SIG-M5 treated with dmso at 0.1 percent for 504 hours (cell line): ENCODE results near the gene BRINP2.

ENCODE experiments used
- DNase-seq: peaks from one replicate; lab custom pipeline; 2025; ENCODE audit not compliant: unreplicated experiment; lab: John Stamatoyannopoulos, UW

BRINP2 gene

DNA sequence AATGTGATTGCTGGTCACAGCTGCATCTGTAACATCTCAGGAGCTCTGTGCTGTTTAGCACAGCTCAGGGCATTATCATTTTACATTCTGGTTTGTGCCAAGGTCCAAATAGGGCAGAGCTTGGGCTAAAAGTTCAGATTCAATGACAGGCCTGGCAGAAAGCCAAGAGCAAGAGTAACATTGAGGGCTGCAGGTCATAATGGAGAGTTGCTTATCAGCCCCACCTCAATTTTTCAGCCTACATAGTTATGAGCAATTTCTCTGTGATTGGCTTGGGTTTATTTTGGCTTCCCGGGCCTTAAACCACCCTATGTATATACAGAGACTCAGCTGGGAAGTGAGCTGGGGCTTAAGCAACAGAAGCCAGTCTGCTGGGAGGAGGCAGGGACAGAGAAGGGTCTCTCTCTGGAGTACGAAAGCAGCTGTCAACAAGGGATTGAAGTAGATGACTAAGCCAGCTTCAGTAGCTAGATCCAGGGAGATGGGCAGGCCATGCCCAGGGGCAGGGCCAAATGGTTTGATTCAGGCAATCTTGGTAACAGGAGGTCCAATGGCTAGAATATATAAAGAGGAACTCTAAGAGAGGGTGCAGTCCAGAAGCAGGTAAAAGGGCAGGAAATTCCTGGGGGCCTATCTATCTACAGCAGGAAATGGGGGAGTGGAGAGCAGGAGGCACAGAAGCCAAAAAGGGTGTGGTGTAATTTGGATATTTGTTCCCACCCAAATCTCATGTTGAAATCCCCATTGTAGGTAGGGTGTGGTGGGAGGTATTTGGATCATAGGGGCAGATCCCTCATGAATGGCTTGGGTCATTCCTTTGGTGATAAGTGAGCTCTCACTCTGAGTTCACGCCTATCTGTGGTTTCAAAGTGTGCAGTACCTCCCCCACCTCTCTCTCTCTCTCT lies 49.0 kb downstream of the BRINP2 start:
- no peak for DNase-seq

DNA sequence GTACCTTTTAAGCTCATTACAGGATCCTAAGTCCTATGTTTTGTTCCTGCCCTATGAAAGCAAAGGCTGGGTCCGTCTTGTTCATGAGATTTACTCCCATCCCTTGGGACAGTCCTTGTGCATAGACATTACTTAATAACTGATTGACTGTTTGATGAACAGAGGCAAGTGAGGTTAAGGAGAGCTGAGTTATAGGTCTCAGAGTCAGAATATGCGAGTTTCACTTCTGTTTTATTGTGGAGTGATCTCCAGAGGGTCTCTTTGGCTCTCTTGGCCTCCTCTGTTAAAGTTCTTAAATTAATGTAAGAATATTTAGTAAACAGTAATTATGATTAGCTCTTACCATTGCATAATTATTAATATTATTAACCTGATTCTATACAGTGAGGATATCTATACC lies 52.6 kb downstream of the BRINP2 start:
- DNase-seq, result no peak

DNA sequence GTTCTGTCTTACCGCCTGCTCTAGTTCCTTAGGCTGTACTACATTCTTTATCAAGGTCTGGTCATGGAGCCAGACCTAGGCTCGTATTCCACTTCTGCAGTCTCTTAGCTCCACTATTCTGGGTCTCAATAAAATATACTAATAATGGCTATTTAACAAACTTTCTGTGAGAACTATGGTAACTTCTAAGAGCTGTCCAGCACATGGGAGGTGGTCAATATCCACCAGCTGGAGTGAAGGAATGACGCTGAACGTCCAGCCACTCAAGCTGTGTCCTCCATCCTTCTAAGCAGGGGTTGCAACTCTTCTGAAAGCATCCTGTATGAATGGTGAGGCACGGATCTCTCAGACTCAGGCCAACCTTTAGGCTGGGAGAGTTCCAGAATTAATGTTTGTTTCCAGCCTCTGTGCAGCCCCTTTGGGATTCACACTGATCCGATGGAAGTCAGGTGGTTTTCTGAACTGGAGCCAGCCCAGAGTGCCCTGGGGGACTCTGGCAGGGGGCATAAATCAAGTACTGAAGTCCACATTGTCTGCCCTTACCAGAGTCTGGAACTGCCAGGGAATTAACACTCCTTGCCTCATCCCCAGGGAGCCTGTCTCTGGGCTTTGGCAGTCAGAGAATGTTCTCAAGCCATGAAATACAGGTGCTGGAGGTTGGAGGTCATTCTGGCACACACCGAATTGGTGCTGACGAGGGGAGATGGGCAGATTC lies 57.4 kb downstream of the BRINP2 start:
- DNase-seq, result no peak

GRCh38 chr1:177228693-177229065 lies 57.9 kb downstream of the BRINP2 start:
- no peak for DNase-seq

GRCh38 chr1:177229781-177230180 lies 59.0 kb downstream of the BRINP2 start:
- DNase-seq, result no peak

GRCh38 chr1:177230228-177231016 lies 59.7 kb downstream of the BRINP2 start:
- no peak for DNase-seq

GRCh38 chr1:177235350-177235749 lies 64.6 kb downstream of the BRINP2 start:
- no peak for DNase-seq

DNA sequence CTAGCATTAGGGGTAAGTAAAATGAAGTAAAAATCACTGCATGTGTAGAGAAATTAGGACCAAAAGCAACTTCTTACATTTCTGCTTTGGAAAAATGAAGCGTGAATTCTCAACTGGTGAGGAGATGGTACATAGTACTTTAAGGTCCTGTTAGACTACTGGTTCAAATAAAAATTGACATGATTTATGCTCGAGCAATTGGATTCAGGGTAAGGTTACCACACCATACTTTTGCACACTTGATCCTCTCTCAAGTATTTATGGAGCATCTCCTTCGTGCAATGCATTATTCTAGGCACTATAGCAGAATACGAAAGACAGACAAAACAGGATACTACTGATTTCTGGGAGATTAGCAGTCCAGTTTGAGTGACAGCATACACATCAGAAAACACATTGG lies 66.2 kb downstream of the BRINP2 start:
- DNase-seq, result no peak

GRCh38 chr1:177238967-177239366 lies 68.2 kb downstream of the BRINP2 start:
- DNase-seq, result no peak

DNA sequence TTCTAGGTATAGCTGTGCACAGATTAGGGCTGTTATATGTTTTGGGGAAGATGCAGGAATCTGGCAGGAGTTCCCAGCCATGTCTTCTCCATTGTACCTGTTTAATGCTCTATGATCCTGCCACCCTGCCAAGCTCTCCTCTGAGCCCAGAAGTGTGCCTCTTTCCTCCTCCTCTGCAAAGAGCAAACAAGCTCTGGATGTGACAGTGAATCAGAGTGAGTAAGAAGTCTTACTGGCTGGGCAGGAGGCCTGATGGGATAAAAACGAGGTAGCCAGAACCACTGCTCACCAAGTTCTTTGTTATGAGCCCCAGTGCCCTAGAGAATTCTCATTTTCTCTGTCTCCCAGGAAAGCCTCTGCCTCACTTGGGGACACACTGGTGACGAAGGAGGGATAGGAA lies 69.0 kb downstream of the BRINP2 start:
- DNase-seq, result no peak

DNA sequence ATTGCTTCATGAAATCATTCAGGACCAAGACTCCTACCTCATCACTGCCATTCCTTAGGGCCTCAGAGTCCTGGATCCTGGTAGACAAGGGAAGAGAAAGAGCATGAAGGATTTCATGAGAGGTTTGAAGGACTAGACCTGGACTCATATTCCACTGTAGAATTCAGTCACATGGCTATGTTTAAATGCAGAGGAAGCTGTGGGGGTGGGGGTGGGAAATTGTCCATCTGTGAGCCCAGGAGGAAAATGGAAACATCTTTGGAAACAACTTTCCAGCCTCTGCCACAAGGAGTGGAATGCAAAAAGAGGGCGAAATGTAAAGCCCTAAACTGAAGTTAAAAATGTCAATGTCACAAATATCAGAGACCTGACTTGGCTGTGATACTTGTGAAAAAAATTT lies 73.0 kb downstream of the BRINP2 start:
- no peak for DNase-seq

GRCh38 chr1:177246710-177247580 lies 76.2 kb downstream of the BRINP2 start:
- DNase-seq, result no peak

GRCh38 chr1:177247623-177248176 lies 76.9 kb downstream of the BRINP2 start:
- DNase-seq, result no peak

GRCh38 chr1:177248258-177248657 lies 77.5 kb downstream of the BRINP2 start:
- DNase-seq, result no peak

GRCh38 chr1:177249231-177249630 lies 78.5 kb downstream of the BRINP2 start:
- no peak for DNase-seq

GRCh38 chr1:177252877-177253276 lies 82.1 kb downstream of the BRINP2 start:
- DNase-seq, result no peak

DNA sequence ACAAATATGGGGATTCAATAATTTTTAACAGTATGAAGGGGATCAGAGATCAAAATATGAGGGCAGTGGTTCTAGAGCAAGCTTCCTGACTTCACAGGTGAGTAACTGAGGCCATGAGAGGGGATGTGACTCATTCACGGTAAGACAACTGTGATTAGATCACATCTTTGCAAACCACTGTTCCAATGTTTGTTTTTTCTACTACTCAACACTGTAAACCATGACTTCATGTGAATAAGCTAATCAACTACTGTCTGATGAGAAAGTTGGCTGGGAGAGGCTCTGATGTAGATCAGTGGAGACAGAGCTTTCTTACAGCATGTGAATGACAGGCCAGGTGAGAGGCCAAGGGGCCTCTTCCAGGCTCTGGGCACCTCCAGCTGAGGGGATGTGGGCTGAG lies 84.7 kb downstream of the BRINP2 start:
- DNase-seq, result no peak

- DNase-seq, result peak; percentile 46
Measured at GRCh38 chr1:177256153-177257075, 85.7 kb downstream of the BRINP2 start.

DNA sequence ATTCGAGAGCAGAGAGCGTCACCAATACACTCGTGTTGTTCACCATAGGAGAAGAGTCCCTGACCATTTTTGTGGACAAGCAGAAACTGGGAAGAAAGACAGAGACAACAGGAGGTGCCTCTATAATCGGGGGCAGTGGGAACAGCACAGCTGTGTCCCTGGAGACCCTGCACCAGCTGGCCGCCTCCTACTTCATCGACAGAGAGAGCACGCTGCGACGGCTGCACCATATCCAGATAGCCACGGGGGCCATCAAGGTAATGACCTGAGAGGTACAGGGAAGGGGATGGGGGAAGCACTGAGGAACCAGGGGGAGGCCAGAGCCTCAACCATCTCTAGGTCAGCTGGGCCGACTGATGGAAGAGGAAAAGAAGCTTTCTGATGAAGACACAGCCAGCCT lies 86.4 kb downstream of the BRINP2 start:
- no peak for DNase-seq
